NCI-H524 (cell line): ENCODE measurements around the gene LPP.

Source experiments
- DNase-seq, 2 experiments: peaks; one replicate each; lab custom pipeline; 2025; lab: John Stamatoyannopoulos, UW

LPP gene

GRCh38 chr3:188877381-188877780 is 723.4 kb downstream of the LPP start:
- no peak for DNase-seq

- DNase-seq, result no peak
Measured at GRCh38 chr3:188878076-188878475, 724.1 kb downstream of the LPP start.

GRCh38 chr3:188881954-188882641 is 728.1 kb downstream of the LPP start:
- no peak for DNase-seq

GRCh38 chr3:188884299-188885043 is 730.5 kb downstream of the LPP start:
- no peak for DNase-seq

- no peak for DNase-seq
Measured at GRCh38 chr3:188888321-188889053, 734.5 kb downstream of the LPP start.

GRCh38 chr3:188889054-188889491 is 735.1 kb downstream of the LPP start:
- no peak for DNase-seq

GRCh38 chr3:188890572-188891270 is 736.8 kb downstream of the LPP start:
- no peak for DNase-seq

GRCh38 chr3:188899881-188900280 is 745.9 kb downstream of the LPP start:
- no peak for DNase-seq

- DNase-seq, result no peak
Measured at GRCh38 chr3:188900421-188900951, 746.5 kb downstream of the LPP start.

GRCh38 chr3:188901126-188901525 is 747.2 kb downstream of the LPP start:
- DNase-seq, result no peak

GRCh38 chr3:188901671-188902287 is 747.8 kb downstream of the LPP start:
- no peak for DNase-seq

- DNase-seq, result no peak
Measured at GRCh38 chr3:188904670-188905069, 750.7 kb downstream of the LPP start.

GRCh38 chr3:188905547-188905946 is 751.6 kb downstream of the LPP start:
- no peak for DNase-seq

- DNase-seq, result no peak
Measured at GRCh38 chr3:188906236-188906635, 752.3 kb downstream of the LPP start.

- DNase-seq, result no peak
Measured at GRCh38 chr3:188908002-188908850, 754.3 kb downstream of the LPP start.

GRCh38 chr3:188911026-188911850 is 757.3 kb downstream of the LPP start:
- DNase-seq, result peak; percentile 51 to 75

GRCh38 chr3:188913084-188913483 is 759.1 kb downstream of the LPP start:
- DNase-seq, result no peak

GRCh38 chr3:188914552-188914951 is 760.6 kb downstream of the LPP start:
- no peak for DNase-seq

GRCh38 chr3:188915127-188915526 is 761.2 kb downstream of the LPP start:
- DNase-seq, result no peak
